ENCODE data around the gene TBL3.
"Not testable (repeated sequence)": the region's sequence is repeated elsewhere in the genome, so short reads cannot be mapped to it uniquely, and the experiment has no call there.

Gene TBL3

GRCh38 chr16:2002406-2003230 lies 30.8 kb downstream of the TBL3 start:
- no peak for DNase-seq

GRCh38 chr16:2003231-2003826 lies 31.5 kb downstream of the TBL3 start:
- DNase-seq = no peak

GRCh38 chr16:2003827-2004641 lies 32.2 kb downstream of the TBL3 start:
- peak; percentile 86 for DNase-seq

- no peak for DNase-seq
Measured at GRCh38 chr16:2004795-2005517, 33.1 kb downstream of the TBL3 start.

GRCh38 chr16:2005646-2006045 lies 33.8 kb downstream of the TBL3 start:
- no peak for DNase-seq

- no peak for DNase-seq
Measured at GRCh38 chr16:2006317-2006716, 34.5 kb downstream of the TBL3 start.

GRCh38 chr16:2007081-2007836 lies 35.4 kb downstream of the TBL3 start:
- no peak for DNase-seq

- no peak for DNase-seq
Measured at GRCh38 chr16:2008009-2008526, 36.2 kb downstream of the TBL3 start.

- DNase-seq = no peak
Measured at GRCh38 chr16:2008631-2009163, 36.8 kb downstream of the TBL3 start.

- DNase-seq = no peak
Measured at GRCh38 chr16:2009164-2009711, 37.4 kb downstream of the TBL3 start.

- DNase-seq = peak; percentile 59
Measured at GRCh38 chr16:2009791-2010510, 38.1 kb downstream of the TBL3 start, which contains the start of gene ZNF598. TSS of gene ZNF598 (minus strand) at chr16:2009821.

- DNase-seq = not testable (repeated sequence)
Measured at GRCh38 chr16:2011726-2012125, 39.9 kb downstream of the TBL3 start.

- no peak for DNase-seq
Measured at GRCh38 chr16:2013527-2013926, 41.7 kb downstream of the TBL3 start.

- DNase-seq = no peak
Measured at GRCh38 chr16:2015117-2015946, 43.5 kb downstream of the TBL3 start.

GRCh38 chr16:2015947-2016208 lies 44.0 kb downstream of the TBL3 start:
- DNase-seq = no peak

GRCh38 chr16:2016407-2016922 lies 44.6 kb downstream of the TBL3 start:
- DNase-seq = no peak

- no peak for DNase-seq
Measured at GRCh38 chr16:2019518-2019920, 47.7 kb downstream of the TBL3 start, which contains the start of gene NPW. TSS of gene NPW (plus strand) at chr16:2019785.

- DNase-seq = no peak
Measured at GRCh38 chr16:2019921-2020831, 48.3 kb downstream of the TBL3 start.

GRCh38 chr16:2022723-2023091 lies 50.9 kb downstream of the TBL3 start:
- DNase-seq = no peak
